ENCODE measurements around the gene NDUFA7.
"Not testable (repeated sequence)": the region's sequence is repeated elsewhere in the genome, so short reads cannot be mapped to it uniquely, and the experiment has no call there.

Gene NDUFA7

GRCh38 chr19:8321067-8321985 is at the start of gene NDUFA7, which contains the start of gene RPS28:
Gene NDUFA7, minus strand, starts transcription at chr19:8321375. Its CDS starts 17 bp downstream, at chr19:8321358.
Gene RPS28, plus strand, starts transcription at chr19:8321496. Its CDS starts 35 bp downstream, at chr19:8321531.
- peak; percentile 92 for DNase-seq

- DNase-seq = no peak
Observed at GRCh38 chr19:8370176-8371010, 49.2 kb upstream of the NDUFA7 start.

- peak; percentile 84 for DNase-seq
Observed at GRCh38 chr19:8367327-8368001, 46.3 kb upstream of the NDUFA7 start.

- DNase-seq = no peak
Observed at GRCh38 chr19:8366961-8367326, 45.8 kb upstream of the NDUFA7 start.

- DNase-seq = no peak
Observed at GRCh38 chr19:8366121-8366581, 45.0 kb upstream of the NDUFA7 start.

- peak; percentile 30 for DNase-seq
Observed at GRCh38 chr19:8363803-8364771, 42.9 kb upstream of the NDUFA7 start, which contains the start of gene ANGPTL4. Gene ANGPTL4, plus strand, starts transcription at chr19:8364155. Its CDS starts 167 bp downstream, at chr19:8364322.

- peak; percentile 89 for DNase-seq
Observed at GRCh38 chr19:8361921-8362793, 41.0 kb upstream of the NDUFA7 start.

GRCh38 chr19:8360196-8360595 is 39.0 kb upstream of the NDUFA7 start:
- no peak for DNase-seq

- DNase-seq = no peak
Observed at GRCh38 chr19:8358948-8359347, 37.8 kb upstream of the NDUFA7 start.

GRCh38 chr19:8357007-8357521 is 35.9 kb upstream of the NDUFA7 start:
- DNase-seq = no peak

GRCh38 chr19:8355631-8356402 is 34.6 kb upstream of the NDUFA7 start:
- DNase-seq = no peak

GRCh38 chr19:8352845-8353244 is 31.7 kb upstream of the NDUFA7 start:
- not testable (repeated sequence) for DNase-seq

- DNase-seq = peak; percentile 41
Observed at GRCh38 chr19:8352134-8352827, 31.1 kb upstream of the NDUFA7 start.

- not testable (repeated sequence) for DNase-seq
Observed at GRCh38 chr19:8349629-8350372, 28.6 kb upstream of the NDUFA7 start.

- DNase-seq = no peak
Observed at GRCh38 chr19:8343483-8343844, 22.3 kb upstream of the NDUFA7 start.

GRCh38 chr19:8342684-8343482 is 21.7 kb upstream of the NDUFA7 start, which contains the start of gene KANK3:
Gene KANK3, minus strand, starts transcription at chr19:8343262. Its CDS starts 5,434 bp downstream, at chr19:8337828.
- DNase-seq = peak; percentile 80

GRCh38 chr19:8342316-8342683 is 21.1 kb upstream of the NDUFA7 start:
- DNase-seq = no peak

Measured in DMS79 treated with DMSO at 0.1 percent for 48 hours (cell line).